Thyroid gland (tissue), 4 donors: Measurements from ENCODE around the gene HMCN2. TPM values are rescaled to one million over a fixed set of nuclear protein-coding genes. Genes with fewer than 3 reads are reported as not detected.
"Not testable (repeated sequence)": the region's sequence is repeated elsewhere in the genome, so short reads cannot be mapped to it uniquely, and the experiment has no call there.

ENCODE experiments used
- DNase-seq, 2 donors: peaks; one replicate each; pipeline ENCODE4 v3.0.0-alpha.2; 2019
- H3K27ac ChIP-seq, 3 donors: fragments of 200-600 bp; sonication (generic); 1 replicate in 2 of 3; 2 replicates in 1 of 3; pipeline ENCODE4 v1.5.1; 2016 to 2019; ENCODE audit warnings: mild to moderate bottlenecking in 1 of 3, moderate library complexity in 1 of 3
- H3K27me3 ChIP-seq: fragments of 200-600 bp; sonication (generic); one replicate; pipeline ENCODE4 v1.5.1; 2019
- H3K36me3 ChIP-seq, 2 donors: fragments of 200-600 bp; sonication (generic); one replicate each; pipeline ENCODE4 v1.5.1; 2016 to 2019
- H3K4me1 ChIP-seq, 2 donors: fragments of 200-600 bp; sonication (generic); one replicate each; pipeline ENCODE4 v1.5.1; 2017 to 2019
- H3K4me3 ChIP-seq, 3 donors: fragments of 200-600 bp; sonication (generic); replicated peaks in 1 of 3; 1 replicate in 2 of 3; 2 replicates in 1 of 3; pipeline ENCODE4 v1.5.1; 2016; ENCODE audit warnings: mild to moderate bottlenecking in 1 of 3
- H3K9me3 ChIP-seq: fragments of 200-600 bp; sonication (generic); one replicate; pipeline ENCODE4 v1.5.1; 2017
- POLR2A ChIP-seq, 2 donors: fragments of 450-650 bp; IDR thresholded peaks; one replicate each; pipeline ENCODE4 v1.6.1; 2017; ENCODE audit warnings: antibody characterized with exemption in 2 of 2, mild to moderate bottlenecking in 2 of 2, moderate library complexity in 1 of 2
- WGBS, 2 donors: methylation state at CpG; one replicate each; pipeline ENCODE4 v1.1.5; 2017; 5-methylcytosine and 5-hydroxymethylcytosine counted together
- intact Hi-C: fragments of 100-400 bp; cut with DNase I; formaldehyde crosslinking; loops from one replicate; pipeline ENCODE4 v1.15.1; 2023
- total RNA-seq, 4 donors: library from RNA; depleted of rRNA; stranded (reverse); fragments of >200 nt; gene quantifications; one replicate each; pipeline ENCODE4 v1.2.3, GENCODE V29; 2016
- TF ChIP-seq, protein P1 (sequence below), 6 experiments: fragments of 200-600 bp in 3 of 6; fragments of 450-650 bp in 3 of 6; sonication (generic) in 3 of 6; IDR thresholded peaks; one replicate each; pipeline ENCODE4 v1.5.1; 2016 to 2019; ENCODE audit warnings: antibody characterized with exemption in 6 of 6, mild to moderate bottlenecking in 2 of 6, inconsistent platforms in 1 of 6, moderate library complexity in 1 of 6

HMCN2 gene
- total RNA-seq, 4 donors from 2014 or later: 1.7 to 5.5 (median 3.5) TPM

DNA sequence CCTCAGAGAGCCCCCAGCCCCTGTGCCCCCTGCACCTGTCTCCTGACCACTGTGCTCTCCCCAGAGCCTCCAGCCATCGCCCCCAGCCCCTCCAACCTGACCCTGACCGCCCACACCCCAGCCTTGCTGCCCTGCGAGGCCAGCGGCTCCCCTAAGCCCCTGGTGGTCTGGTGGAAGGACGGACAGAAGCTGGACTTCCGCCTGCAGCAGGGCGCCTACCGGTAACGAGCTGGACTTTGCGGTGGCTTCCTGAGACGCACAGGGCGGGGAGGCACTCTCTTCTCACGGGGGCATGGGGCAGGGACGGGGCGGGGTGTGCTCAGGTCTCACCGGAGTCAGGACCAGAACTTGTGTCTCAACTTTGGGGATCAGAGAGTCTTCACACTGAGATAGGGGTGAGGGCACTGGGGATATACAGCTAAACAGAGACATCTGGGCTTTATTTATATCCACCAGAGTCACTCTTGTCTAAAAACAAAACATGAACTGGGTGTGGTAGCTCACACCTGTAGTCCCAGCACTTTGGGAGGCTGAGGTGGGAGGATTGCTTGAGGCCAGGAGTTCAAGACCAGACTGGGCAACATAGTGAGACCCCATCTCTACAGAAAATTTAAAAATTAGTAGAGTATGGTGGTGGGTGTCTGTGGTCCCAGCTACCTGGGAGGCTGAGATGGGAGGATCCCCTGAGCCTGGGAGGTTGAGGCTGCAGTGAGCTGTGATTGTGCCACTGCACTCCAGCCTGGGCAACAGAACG is 133.1 kb downstream of the HMCN2 start:
- TF ChIP-seq POLR2A (IDR thresholded peaks at IDR 0.05): no peak
- TF ChIP-seq, protein P1, sequence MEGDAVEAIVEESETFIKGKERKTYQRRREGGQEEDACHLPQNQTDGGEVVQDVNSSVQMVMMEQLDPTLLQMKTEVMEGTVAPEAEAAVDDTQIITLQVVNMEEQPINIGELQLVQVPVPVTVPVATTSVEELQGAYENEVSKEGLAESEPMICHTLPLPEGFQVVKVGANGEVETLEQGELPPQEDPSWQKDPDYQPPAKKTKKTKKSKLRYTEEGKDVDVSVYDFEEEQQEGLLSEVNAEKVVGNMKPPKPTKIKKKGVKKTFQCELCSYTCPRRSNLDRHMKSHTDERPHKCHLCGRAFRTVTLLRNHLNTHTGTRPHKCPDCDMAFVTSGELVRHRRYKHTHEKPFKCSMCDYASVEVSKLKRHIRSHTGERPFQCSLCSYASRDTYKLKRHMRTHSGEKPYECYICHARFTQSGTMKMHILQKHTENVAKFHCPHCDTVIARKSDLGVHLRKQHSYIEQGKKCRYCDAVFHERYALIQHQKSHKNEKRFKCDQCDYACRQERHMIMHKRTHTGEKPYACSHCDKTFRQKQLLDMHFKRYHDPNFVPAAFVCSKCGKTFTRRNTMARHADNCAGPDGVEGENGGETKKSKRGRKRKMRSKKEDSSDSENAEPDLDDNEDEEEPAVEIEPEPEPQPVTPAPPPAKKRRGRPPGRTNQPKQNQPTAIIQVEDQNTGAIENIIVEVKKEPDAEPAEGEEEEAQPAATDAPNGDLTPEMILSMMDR (IDR thresholded peaks at IDR 0.05): no peak
- no peak for DNase-seq
- H3K36me3 ChIP-seq: no peaks in the 10 kb centered on the region
- H3K4me3 ChIP-seq: no peak overlapping the region
- no peak overlapping the region for H3K27ac ChIP-seq
- H3K9me3 ChIP-seq: no peaks in the 10 kb centered on the region
- intact Hi-C loops: no loop called here
- WGBS, 2 donors: 84 to 89% methylated on average over 16 to 17 of the region's 17 CpGs
- H3K4me1 ChIP-seq: no peaks in the 10 kb centered on the region
- no peaks in the 10 kb centered on the region for H3K27me3 ChIP-seq

DNA sequence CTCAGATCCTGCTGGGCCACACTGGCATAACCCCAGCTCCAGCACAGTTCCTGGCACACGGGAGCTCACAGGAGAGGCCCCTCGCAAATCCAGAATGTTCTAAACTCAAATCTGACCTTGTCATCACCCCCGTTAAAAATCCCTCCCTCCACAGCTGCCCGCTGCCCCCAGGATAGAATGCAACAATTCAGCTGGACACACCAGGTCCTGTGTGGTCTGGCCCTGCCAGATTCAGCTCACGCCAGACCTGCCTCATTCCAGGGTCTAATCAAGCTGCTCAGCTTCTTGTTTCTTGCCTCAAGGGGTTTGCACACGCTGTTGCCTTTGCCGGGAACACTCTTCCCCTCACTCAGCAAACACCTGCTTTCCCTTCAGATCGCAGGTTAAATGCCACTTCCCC is 134.2 kb downstream of the HMCN2 start:
- Histone ChIP-seq H3K4me3 (no peak overlapping the region), H3K36me3 (no peaks in the 10 kb centered on the region), H3K9me3 (no peaks in the 10 kb centered on the region), H3K27ac (no peak overlapping the region), H3K4me1 (no peaks in the 10 kb centered on the region), H3K27me3 (no peaks in the 10 kb centered on the region)
- DNase-seq: no peak
- TF ChIP-seq, protein P1 (IDR thresholded peaks at IDR 0.05): no peak
- no peak for TF ChIP-seq POLR2A (IDR thresholded peaks at IDR 0.05)
- intact Hi-C loops: no loop called here
- 77 to 80% methylated on average over 8 of the region's 8 CpGs for WGBS, 2 donors

DNA sequence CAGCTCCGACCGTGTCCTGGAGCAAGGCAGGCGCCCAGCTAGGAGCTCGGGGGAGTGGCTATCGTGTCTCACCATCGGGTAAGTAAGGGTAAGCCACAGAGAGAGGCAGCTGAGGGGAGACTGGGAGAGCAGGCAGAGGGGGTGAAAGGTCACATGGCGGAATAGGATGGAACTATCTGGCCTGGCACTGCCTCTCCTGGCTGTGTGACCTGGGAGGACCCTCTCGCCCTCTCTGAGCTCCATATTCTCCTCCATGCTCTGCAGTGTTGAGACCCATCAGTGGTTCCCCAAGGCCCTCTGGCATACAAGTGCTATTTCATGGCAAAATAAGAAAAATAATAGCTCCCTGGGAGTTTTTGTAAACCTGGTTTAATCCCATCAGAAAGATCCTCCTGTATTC is 135.3 kb downstream of the HMCN2 start:
- Histone ChIP-seq H3K27ac (no peak overlapping the region), H3K27me3 (no peaks in the 10 kb centered on the region), H3K4me1 (no peaks in the 10 kb centered on the region), H3K36me3 (no peaks in the 10 kb centered on the region), H3K4me3 (no peak overlapping the region), H3K9me3 (no peaks in the 10 kb centered on the region)
- DNase-seq: no peak
- intact Hi-C loops: no loop called here
- 91 to 93% methylated on average over 8 of the region's 8 CpGs for WGBS, 2 donors
- TF ChIP-seq POLR2A (IDR thresholded peaks at IDR 0.05): no peak
- TF ChIP-seq, protein P1 (IDR thresholded peaks at IDR 0.05): no peak

DNA sequence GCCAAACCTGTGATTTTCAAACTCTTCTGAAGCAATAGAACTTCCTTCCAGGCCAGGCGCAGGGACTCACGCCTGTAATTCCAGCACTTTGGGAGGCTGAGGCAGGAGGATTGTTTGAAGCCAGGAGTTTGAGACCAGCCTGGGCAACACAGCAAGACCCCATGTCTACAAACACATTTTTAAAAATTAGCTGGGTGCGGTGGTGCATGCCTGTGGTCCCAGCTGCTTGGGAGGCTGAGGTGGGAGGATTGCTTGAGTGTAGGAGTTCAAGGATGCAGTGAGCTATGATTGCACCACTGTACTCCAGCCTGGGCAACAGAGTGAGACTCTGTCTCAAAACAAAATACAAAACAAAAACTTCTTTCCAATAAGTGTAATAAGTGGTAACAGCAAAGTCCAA is 136.2 kb downstream of the HMCN2 start:
- H3K27ac ChIP-seq, H3K9me3 ChIP-seq, H3K27me3 ChIP-seq, DNase-seq, H3K4me3 ChIP-seq, intact Hi-C loops, H3K4me1 ChIP-seq, H3K36me3 ChIP-seq: not testable (repeated sequence)
- 95 to 98% methylated on average over 3 of the region's 3 CpGs for WGBS, 2 donors

DNA sequence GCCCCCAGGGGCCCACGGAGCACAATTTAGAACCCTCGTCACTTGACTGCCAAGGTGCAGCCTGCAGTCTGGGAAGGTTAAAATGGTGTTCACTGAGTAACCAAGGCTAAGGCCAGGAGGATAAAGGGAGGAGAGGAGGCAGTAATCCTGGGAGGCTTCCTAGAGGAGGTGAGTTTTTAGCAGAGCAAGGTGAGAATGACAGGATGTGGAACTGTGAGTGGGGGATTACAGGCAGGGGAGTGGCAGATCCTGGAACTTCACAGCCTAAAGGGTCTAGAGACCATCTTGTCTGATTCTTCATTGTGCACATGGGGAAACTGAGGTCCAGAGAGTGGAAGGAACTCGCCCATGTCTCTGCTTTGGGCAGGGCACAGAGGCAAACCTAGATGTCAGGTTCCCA is 136.7 kb downstream of the HMCN2 start:
- H3K27ac ChIP-seq: no peak overlapping the region
- no peak overlapping the region for H3K4me3 ChIP-seq
- H3K9me3 ChIP-seq: no peaks in the 10 kb centered on the region
- 87 to 92% methylated on average over 3 of the region's 3 CpGs for WGBS, 2 donors
- H3K4me1 ChIP-seq: no peaks in the 10 kb centered on the region
- no peaks in the 10 kb centered on the region for H3K27me3 ChIP-seq
- H3K36me3 ChIP-seq: no peaks in the 10 kb centered on the region
- TF ChIP-seq, protein P1 (IDR thresholded peaks at IDR 0.05): no peak
- TF ChIP-seq POLR2A (IDR thresholded peaks at IDR 0.05): no peak
- intact Hi-C loops: no loop called here
- DNase-seq: no peak
